Measurements from ENCODE around the gene TMEM255B.

The TMEM255B gene

DNA sequence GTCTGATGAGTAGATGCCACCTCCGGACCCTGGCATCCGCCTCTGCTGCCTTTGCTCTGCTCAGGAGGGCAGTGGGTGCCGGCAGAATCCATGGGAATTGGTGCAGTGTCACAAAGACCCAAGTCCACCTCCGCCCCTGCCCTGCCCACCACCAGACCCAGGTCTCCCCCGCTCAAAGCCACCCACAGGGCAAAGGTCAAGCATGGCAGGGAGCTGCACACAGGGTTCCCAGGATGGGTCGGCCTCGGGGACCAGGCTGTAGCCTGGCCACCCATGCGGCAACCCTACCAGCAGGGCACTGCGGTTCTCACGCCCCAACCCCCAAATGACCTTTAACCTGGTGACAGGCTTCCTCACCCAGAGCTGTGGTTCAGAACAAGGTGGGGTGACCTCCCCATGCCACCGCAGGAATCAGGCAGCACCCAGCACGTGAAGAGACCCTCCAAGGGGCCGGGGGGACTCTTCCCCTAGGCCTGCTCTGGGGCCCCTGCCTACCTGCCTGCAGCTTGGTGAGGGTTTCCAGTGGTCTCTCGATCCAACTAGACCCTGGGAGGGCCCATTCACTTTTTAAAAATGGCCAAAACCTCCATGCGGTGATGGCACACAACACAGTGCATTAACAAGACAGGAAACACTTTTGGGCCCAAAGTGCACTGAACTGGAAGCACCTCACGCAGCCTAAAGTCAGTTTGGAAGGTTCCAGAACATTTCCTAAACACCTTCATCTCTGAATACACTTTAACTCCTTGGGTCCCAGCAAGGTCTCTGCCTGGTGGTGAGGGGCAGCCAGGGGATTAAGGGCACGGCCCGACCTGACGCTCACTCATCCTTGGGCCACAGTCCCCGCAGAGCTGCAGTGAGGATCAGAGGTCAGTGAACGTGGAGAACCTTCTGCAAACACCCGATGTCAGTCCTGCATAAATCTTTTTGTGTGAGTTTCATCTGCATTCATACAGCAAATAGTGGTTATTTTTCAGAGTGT lies 93.8 kb downstream of the TMEM255B start:
- no peak for DNase-seq

DNA sequence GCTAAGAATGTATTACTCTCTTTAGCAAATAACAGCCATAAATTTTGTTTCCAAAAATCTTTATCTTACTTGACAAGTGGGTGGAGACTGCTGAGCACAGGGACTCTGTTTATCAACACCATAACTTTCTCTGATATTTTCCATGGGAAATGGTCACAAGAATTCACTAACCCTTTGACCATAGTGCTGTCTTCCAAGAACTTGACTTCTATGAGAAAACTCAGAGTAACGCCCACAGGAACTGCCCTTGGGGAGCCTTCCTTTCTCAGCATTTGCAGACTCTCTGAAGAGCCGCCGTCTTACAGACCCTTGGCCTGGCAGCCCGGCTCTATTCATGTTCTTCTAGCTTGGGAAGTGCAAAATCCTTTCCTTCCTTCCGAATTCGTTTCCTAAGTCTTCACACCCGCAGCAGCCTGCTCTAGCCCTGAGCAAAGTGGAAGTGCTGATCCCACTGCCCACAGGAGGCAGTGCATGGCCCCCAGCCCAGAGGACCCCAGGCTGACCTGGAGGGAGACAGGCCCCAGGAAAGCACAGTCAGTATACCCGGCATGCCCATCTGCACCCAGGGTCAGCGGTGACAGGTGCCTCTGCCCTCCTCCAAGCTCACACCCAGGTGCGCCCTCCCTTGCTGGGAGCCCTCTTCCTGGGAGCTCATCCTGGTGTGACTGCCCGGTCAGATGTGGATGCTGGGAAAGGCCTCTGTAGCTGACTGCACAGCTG lies 94.7 kb downstream of the TMEM255B start:
- DNase-seq = no peak

DNA sequence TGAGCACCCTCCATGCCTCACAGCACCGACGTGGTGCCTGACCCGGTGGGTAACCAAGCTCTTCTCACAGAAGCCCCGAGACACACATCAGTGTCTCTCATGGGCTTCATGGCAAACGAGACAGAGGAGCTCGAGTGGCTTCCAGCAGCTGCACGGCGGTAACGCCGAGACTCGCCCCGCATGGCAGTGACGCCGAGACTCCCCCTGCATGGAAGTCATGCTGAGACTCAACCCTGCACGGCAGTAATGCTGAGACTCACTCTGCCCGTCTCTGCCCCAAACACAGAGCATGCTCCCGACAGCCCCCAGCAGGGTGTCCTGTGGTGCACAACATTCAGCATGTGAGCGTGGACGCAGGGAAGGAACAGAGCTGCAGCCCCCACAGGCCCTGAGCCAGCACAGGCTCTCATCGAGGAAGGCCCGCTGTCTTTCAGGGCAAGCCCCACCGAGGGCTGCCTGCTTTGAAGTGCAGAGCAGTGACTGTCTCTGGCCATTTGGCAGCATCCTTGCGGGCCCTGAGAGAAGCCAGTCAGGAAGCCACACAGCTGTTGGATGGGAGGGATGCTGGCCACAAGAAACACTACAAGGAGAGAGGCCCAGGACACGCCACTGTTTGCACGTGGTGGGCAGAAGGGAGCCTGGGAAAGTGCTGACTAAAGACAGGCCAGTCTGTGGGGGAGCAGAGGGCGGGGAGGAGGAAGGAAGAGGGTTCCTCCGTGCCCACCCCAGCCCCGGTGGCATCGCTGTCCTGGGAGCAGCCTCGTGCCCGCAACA lies 95.4 kb downstream of the TMEM255B start:
- no peak for DNase-seq

DNA sequence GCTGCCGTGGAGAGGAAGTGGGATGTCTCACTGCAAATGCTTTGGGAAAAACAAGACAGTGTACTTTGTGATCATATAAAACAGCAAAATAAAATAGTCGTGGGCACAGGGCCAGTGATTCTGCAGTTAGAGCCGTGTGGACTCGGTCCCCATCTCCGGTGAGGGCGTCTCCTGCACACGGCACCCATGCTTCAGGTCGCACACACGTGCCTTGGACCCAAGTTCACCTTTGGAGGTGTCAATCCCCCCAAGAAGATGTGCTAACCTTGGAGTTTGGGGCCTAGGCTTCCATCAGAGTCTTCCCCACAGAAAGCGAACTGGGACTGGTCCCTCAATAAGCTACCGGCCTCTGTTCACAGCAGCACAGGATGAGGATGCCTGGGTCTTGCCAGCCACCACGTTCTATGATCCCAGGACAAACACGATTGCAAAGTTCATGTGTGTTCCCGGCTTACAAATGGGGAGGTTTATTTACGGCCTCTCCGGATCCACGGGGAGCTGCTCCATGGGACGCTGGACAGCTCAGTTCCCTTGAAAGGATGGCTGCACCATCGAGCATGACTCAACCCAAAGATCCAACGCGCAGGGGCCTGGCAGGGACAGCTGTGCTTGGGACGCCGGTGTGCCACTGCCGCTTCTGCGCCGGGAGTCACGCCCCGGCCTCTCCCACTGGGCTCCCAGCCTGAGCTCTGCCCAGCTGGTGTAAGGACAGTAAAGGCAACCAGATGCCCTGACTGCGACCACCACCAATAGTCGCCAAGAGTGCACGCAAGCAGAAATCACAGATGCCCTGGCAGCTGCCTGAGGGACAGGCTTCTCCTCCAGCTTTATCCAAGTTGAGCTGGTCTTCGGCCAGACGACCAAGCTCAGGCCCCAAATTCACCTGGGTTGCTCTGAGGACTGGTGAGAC lies 96.2 kb downstream of the TMEM255B start:
- DNase-seq = no peak

DNA sequence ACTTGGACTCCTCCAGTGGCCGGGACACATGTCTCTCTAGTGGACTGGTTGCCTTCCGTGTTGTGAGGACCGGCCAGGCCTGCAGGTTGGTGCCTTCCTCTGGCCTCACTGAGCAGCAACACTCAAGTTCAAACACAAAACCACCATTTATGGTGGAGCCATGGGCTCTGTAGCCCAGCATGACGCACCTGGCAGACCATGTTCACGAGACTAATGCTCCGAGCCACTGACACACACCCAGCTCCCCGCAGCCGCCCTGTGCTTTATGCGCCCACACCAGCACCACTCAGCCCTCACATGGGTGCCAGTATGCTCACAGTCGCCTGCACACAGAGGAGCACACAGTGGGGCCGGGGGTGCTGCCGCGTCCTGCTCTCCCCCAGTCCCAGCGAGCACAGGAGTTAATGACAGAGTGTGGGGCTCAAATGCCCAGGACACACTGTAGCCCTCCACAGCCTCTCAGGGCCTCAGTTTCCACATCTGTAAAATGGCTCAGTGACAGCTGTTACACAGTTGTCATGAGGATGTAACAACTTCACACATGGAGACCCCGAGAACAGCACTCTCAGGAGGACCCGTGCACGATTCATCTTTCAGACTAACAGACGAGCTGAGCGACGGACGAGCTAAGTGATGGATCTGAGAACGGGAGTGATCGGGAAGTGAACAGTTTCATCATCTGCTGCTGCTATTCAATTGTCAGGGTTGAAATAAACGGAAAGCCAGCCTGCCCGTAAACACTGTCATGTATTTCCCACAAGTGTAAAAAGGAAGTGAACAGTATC lies 97.1 kb downstream of the TMEM255B start:
- no peak for DNase-seq

DNA sequence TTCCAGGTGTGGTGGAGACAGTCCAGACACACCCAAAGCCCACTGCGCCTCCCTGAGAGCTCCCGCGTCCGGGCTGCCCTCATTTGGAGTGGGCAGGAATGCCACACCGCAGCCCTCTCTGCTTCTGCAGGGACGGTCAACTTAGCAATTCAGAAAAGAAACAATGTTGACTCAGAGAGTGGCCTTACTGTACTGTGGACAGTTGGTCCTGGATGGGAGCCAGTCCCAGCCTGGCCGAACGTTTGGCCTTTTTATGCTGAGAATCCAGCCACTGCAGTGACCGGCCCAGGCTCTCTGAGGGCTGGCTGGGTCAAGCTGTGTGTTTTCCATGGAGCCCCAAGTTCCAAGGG lies 97.7 kb downstream of the TMEM255B start:
- no peak for DNase-seq

DNA sequence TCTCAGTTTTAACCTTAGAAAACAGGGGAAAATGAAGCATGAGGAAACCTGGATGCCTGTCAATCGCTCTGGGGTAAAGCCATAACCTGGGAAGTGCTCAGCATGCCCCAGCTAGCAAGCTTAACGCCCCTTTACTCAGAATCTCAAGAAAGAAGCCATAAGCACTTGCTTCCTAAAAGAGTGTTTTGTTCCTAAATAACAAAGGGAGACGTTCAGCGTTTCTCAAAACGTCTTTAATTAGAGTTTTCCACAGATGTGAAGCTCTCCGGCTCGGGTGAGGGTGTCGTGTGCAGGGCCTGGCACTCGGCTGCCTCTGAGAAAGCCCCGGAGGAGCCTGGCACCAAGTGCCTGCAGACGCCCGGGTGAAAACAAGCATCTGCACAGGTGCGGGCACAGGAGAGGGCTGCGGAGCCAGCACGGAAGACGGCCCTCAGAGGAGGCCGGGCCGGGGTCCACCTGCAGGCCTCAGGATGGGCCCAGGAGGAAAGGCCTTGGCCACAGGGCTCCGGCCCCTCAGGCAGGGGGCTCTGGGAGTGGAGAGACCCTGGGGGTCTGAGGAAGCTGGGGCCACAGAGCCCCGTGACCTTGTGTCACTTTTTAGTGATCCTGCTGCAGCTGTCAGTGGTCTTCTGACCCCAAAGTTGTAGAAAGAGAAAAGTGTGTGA lies 98.6 kb downstream of the TMEM255B start:
- DNase-seq = no peak

DNA sequence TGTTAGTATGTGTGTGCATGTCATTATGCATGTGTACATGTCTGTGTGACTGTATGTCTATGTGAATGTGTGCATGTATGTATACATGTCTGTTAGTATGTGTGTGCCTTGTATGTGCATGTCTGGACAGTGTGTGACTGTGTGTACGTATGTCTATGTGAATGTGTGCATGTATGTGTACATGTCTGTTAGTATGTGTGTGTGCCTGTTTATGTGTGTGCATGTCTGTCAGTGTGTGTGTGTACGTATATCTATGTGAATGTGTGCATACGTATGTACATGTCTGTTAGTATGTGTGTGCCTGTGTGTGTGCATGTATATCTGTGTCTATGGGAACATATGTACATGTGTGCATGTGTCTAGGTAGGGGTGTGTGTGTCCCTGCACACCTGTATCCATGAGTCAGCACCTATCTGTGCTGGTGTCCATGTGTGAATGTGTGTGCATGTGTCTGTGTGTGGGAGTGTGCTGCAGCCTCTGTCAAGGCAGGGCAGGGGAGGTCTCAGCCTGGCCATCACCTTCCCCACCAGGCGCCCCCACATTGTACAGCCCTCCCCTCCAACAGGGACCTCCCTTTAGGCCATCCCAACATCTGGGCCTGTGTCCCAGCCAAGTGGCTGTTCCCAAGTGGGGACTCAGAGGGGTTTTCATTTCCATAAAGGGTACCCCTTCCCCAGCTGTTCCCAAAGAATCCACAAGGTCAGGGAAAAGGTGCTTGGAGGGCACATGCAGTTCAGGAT lies 100.5 kb downstream of the TMEM255B start:
- DNase-seq = no peak

DNA sequence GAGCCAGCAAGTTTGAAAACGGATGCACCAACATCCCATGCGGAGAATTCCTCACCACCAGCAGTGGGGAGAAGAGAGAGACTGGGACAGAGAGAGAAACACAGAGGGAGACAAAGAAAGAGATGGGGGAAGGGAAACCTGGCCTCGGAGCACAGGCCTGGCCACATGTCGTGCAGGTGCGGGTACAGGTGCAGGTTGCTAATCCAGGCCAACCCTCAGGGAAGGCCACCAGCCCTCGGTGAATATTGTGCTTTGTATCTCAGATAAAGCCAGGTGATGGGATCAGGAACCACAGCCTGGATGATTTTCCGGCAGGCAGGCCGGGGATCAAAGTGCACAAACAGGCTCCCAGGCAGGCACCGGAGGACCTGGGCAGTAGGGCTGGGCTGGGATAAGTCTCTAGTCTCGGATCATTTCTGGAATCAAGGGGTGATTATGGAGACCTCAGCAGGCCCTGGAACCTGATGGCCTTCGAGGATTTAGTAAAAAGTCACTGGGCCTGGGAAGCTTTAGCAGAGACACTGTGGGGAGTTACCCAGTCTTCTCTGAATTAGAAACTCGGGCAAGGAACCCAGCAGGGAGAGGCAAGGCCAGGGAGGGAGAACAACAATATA lies 101.1 kb downstream of the TMEM255B start:
- no peak for DNase-seq

DNA sequence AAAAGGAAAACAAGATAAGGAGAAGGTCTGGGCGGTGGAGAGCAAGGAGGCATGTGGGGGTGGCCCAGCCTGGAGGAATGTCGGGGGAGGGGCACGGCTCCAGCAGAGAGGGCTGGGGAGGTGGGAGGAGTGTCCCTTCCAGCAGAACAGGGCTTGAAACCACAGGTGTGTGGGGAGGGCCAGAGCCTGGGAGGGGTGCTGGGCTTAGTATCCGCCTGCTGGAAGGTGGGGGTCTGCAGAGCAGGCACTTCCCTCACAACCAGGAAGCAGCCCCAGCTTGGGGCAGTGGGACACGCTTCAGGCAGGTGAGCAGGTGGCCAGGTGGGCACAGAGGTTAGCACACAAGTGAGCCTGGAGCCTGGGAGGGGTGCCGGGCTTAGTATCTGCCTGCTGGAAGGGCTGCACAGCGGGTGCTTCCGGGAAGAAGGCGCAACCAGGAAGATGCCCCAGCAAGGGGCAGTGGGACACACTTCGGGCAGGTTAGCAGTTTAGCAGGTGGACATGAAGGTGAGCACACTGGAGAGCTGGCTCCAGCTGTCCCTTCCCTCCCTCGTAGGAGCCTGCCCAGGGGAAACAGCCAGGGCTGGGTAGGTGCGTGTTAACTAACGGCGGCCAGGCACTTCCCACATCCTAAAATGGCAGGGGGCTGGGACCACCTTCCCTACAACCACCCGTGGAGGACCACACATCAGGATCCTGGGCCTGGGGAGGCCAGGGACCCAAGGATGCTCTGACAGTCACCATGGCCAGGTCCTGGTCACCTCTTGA lies 101.8 kb downstream of the TMEM255B start:
- DNase-seq = no peak

DNA sequence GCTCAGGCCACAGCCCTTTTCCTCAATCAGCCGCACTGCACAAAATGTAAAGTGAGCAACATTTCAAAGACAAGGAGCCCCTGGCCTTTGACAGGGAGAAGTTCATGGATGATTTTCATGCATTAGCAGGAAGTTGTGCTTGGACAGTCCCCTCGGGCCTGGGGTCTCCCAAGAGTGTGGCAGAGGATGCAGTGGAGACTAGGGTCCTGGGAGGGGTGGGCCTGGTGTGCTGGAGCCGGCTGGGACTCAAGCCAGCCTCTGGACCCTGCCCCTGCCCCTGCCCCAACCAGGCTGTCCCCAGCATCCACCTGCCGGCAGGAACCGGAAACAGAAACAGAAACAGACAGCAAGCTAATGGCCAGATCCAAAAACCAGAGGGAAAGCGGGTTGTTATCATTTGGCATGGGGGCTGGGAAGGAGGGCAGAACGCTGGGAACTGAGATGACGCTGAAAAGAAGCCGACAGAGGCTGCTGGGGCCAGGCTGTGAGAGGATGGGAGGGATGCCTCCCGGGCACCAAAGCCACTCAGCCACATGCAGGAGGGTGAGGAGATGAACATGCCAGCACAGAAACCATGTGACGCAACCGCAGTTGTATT lies 102.5 kb downstream of the TMEM255B start:
- DNase-seq = no peak

DNA sequence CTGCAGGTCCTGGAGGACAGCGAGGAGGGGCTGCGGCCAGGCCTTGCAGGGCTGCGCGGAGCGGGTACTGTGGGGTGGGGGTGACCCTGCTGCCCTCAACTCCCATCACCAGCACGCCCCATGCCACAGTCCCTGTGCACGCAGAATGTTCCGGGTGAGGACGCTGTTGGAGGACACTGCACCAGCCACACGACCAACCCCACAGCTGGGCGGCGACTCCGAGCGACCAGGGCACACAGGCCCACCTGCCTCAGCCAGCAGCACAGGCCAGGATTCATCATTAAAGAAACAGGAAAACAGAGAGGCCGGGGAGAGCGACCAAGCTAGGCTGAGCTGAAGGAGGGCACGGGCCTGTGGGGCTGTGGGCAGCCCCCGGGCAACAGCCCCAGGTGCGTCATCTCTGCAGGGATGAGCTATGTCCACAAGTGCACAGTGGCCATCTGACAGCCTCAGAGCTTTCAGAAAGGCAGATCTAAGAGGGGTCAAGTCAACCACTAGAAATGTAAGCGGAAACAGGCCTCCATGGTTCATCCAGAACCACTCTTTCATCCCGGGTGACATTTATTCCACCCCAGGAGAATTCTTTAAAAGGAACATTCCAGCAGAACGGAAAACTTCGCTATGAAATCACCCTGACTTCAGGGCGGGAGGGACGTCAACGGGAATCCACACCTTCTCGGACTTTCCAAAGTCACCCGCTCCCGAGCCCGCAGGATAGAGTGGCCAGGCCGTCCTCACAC lies 103.3 kb downstream of the TMEM255B start:
- DNase-seq = no peak

DNA sequence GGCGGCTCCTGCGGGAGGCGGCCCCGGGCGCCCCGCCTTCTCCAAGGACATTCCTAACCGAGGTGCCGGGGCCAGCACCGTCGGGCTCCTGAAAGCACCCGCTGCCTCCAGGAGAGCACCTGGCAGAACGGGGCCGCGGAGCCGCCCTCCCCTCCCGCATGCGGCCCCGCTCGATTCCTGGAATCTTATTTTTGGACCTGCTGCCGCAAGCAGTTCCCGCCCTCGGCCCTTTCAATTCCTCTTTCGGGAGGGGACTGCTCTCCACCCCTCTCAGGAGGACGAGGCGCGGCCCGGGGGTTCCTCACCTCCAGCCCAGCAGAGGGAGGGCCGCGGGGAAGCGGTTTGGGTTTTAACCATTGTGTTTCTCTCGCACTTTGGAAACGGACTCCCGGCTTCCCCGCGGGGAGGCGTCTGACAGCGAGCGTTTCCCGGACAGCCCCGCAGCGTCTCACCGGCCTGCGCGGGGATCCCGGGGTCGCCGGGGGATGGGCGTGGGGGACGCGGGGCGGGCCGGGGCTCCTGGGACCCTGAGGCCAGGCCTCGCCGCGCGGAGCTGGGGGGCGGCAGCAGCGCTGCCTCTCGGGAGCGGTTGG lies 104.0 kb downstream of the TMEM255B start:
- no peak for DNase-seq

DNA sequence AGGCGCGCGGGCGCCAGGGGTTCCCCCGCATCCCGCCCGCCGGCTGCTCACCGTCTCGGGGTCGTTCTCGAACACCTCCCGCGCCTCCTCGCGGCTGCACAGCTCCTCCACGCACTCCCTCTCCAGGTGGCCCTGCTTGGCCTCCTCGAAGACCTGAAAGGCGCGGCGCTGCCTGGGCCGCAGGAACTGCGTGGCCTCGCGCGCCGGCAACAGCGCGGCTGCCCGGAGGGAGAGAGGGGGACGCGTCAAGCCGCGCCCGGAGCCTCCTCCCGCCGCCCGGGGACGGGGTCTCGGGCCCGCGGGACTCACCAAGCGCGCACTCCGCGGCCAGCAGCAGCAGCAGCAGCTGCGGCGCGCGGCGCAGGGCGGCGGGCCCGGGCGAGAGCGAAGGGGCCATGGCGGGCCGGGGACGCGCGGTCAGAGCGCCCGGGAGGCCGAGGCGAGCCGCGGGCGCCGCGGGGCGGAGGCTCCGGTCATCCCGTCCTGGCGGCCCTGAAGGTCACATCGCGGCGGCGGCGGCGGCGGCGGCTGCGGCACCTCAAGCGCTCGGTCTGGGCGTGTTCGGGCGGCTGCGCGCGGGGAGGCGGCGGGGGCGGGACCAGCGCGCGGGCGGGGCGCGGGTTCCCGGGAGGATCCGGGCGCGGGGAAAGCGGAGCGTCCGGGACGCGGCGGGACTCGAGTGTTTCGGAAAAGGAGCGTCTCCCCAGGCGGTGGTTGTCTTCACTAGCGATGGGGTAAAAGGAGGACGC lies 104.7 kb downstream of the TMEM255B start, which contains the start of gene GAS6:
GAS6 (minus strand) TSS at position 553 of the 749 bp plus-strand sequence; CDS start at position 397, 156 bp downstream.
- DNase-seq = no peak

DNA sequence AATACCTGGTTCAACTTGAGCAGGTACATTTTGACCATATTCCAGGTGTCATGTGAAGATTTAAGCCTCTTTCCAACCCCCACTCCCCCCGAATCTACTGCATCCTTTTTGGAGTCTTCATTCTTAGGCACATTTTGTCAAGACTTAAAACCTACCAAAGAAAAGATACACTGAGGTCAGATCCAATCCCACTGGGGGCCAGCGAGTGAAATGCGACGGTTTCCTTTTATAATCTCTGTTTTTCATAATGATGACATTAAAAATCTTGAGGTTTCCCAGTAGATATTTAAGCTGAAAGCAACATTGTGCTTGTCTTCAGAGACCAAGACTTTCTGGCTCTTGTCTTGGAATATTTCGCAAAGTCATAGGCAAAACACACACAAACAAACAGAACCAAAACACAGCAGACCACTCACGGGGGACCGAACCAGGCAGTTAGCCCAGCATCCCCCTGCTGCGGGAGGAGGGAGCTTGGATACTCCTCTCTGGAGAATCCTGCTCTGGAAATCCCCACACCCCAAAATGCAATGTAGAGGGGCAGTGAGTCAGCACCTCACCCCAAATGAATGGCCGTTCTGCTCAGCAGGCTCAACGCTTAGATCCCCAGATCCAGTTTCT lies 105.4 kb downstream of the TMEM255B start:
- DNase-seq = no peak

DNA sequence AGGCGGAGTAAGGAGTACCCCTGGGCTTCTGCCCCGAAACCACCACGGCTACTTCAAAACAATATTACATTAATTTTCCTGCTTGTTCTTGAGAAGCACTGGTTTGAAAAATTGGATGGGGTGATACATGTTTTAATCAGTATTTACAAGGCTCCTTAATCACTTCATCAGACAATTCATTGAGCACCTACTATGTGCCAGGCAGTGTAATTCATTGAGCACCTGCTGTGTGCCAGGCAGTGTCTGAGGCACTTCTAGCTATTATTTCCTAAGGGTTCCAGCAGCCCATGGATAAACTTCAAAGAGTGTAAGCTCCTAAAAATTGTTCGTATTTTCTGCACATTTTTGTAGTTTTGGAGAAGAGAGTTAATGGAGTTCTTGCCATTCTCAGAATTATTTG lies 106.4 kb downstream of the TMEM255B start:
- DNase-seq = no peak
